ENCODE results near the gene LRMDA. TPM values are rescaled to one million over a fixed set of nuclear protein-coding genes. Genes with fewer than 3 reads are reported as not detected.

The LRMDA gene
- total and polyA plus RNA-seq, 2 of the 4 experiments (the other 2 are of a cell fraction), result 0.07 TPM; not detected in 1

DNA sequence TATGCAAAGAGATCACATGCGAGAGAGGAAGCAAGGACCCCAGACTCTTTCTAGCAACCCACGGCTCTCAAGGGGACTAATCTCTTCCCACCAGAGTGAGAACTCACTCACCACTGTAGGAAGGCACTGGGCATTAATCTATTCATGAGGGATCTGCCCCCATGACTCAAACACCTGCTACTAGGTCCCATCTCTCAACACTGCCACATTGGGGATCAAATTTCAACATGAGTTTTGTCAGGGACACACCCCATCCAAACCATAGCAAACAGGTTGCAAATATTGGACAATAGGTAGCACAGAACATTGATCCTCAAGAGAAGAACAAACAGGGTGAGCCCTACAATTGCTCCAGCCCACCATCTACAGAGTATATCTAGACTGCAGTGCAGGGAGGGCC, 740.6 kb downstream of the LRMDA start:
- Histone ChIP-seq H3K4me2 (ENCODE audit: low read depth, low read length) (no peak overlapping the region), H4K91ac (ENCODE audit: insufficient read depth, low read depth, low read length) (no peak overlapping the region), H3K23ac (ENCODE audit: low read depth, low read length) (no peak overlapping the region), H2BK15ac (ENCODE audit: low read depth, low read length) (no peak overlapping the region), H4K8ac (ENCODE audit: low read depth in 2 of 2, low read length in 2 of 2) (no peak overlapping the region), H2BK20ac (ENCODE audit: low read depth, low read length) (no peak overlapping the region), H4K5ac (ENCODE audit: low read depth, low read length) (no peak overlapping the region), H3K4me3 (ENCODE audit: insufficient read depth, low read depth, low read length) (no peak overlapping the region), H3K27me3 (ENCODE audit: control insufficient read depth, insufficient read depth, low read length) (peaks cover 10% of the 10 kb centered on the region), H3K9me3 (ENCODE audit: control insufficient read depth, insufficient read depth, low read length) (peaks cover 1% of the 10 kb centered on the region; the same call in 1 of the 2 replicates), H3K18ac (ENCODE audit: low read depth, low read length) (no peak overlapping the region), H3K79me1 (ENCODE audit: low read depth in 1 of 2, low read length in 2 of 2) (no peaks in the 10 kb centered on the region), H3K56ac (ENCODE audit: extremely low read depth, insufficient read depth, low read length) (no peak overlapping the region), H3K27ac (ENCODE audit: insufficient read depth, low read length) (no peak overlapping the region), H3K36me3 (ENCODE audit: control insufficient read depth, insufficient read depth, low read length) (no peaks in the 10 kb centered on the region), H4K20me1 (ENCODE audit: insufficient read depth, low read length) (no peaks in the 10 kb centered on the region), H2AK9ac (replicated peaks; ENCODE audit: low read depth, low read length, poor library complexity) (no peak overlapping the region), H3K4me1 (ENCODE audit: control insufficient read depth, insufficient read depth, low read length) (no peaks in the 10 kb centered on the region), H2BK5ac (ENCODE audit: low read depth, low read length, poor library complexity, severe bottlenecking) (no peak overlapping the region), H2AFZ (replicated peaks; ENCODE audit: low read length, poor library complexity) (no peak overlapping the region), H2AK5ac (ENCODE audit: low read depth, low read length) (no peak overlapping the region), H2BK120ac (ENCODE audit: low read depth, low read length) (no peak overlapping the region), H3K9ac (ENCODE audit: low read depth, low read length) (no peak overlapping the region), H3K9me1 (ENCODE audit: insufficient read depth, low read length) (no peaks in the 10 kb centered on the region), H3K14ac (replicated peaks; ENCODE audit: low read depth, low read length) (no peak overlapping the region), H3K4ac (ENCODE audit: low read depth, low read length) (no peak overlapping the region)
- in situ Hi-C loops (cut with MboI; ENCODE audit: low sequenced_read_pairs), result no loop called here
- TF ChIP-seq NFE2L2 (IDR thresholded peaks at IDR 0.05; ENCODE audit: low read depth, low read length), result no peak
- TF ChIP-seq BHLHE40 (IDR thresholded peaks at IDR 0.05; ENCODE audit: low read depth, low read length), result no peak
- no TSS peak for BruUV-seq (replicated peaks)
- DNase-seq (no peak), ATAC-seq (ENCODE audit: low read depth) (no peak)
- ChIA-PET CTCF (interaction anchor here (1.2 kb wide), 1 partner anchor 9 kb away, joined by 3 read pairs; no protein-coding TSS in a partner anchor), POLR2A (ENCODE audit: unreplicated experiment) (no interaction called here)
- WGBS, 2 experiments (ENCODE audit: extremely low coverage in 2 of 2, insufficient read length in 1 of 2), result 20% methylated on average over 1 of the region's 2 CpGs; no CpG with 5 or more reads in 1 of the 2 experiments
- intact Hi-C loops (cut with micrococcal nuclease), result no loop called here
- dilution Hi-C loops (cut with HindIII; ENCODE audit: low sequenced_read_pairs, unreplicated experiment), result no loop called here

Data from IMR-90 (cell line).